HepG2 (cell line): Measurements from ENCODE around the gene SSR2. TPM values are rescaled to one million over a fixed set of nuclear protein-coding genes. Genes with fewer than 3 reads are reported as not detected.

ENCODE experiments used
- ATAD3A ChIP-seq: sonication (generic); formaldehyde crosslinking; IDR thresholded peaks from 2 replicates; pipeline ENCODE4 v1.4.0; 2020; ENCODE audit warnings: missing genetic modification reagents
- BHLHE40 ChIP-seq: IDR thresholded peaks from 2 replicates; pipeline ENCODE4 v1.6.1; 2011; ENCODE audit warnings: low read length, improper control_type of control experiment
- CBX5 ChIP-seq: sonication (generic); formaldehyde crosslinking; IDR thresholded peaks from 2 replicates; pipeline ENCODE4 v1.4.0; 2020; ENCODE audit warnings: missing genetic modification reagents, borderline replicate concordance
- HMG20A ChIP-seq: IDR thresholded peaks from 2 replicates; pipeline ENCODE4 v1.6.1; 2016; ENCODE audit warnings: borderline replicate concordance
- ISX ChIP-seq: sonication (generic); formaldehyde crosslinking; conservative IDR thresholded peaks from 2 replicates; pipeline ENCODE4 v1.5.0; 2020; ENCODE audit warnings: missing genetic modification reagents
- KDM3A ChIP-seq: IDR thresholded peaks from 2 replicates; pipeline ENCODE4 v1.6.1; 2018; ENCODE audit warnings: low read depth, missing compliant biosample characterization
- MIER3 ChIP-seq: IDR thresholded peaks from 2 replicates; pipeline ENCODE4 v1.6.1; 2016; ENCODE audit warnings: missing compliant biosample characterization, borderline replicate concordance
- PHB2 ChIP-seq: fragments of 450-650 bp; IDR thresholded peaks from 2 replicates; pipeline ENCODE4 v1.6.1; 2018; ENCODE audit not compliant: partially characterized antibody
- POLR2A ChIP-seq, 2 experiments: IDR thresholded peaks; 2 replicates each; pipeline ENCODE4 v1.6.1; 2011; ENCODE audit warnings: low read depth in 2 of 2, low read length in 2 of 2, mild to moderate bottlenecking in 1 of 2, moderate library complexity in 1 of 2; ENCODE audit not compliant: insufficient read depth in 1 of 2
- RELA ChIP-seq: sonication (generic); formaldehyde crosslinking; IDR thresholded peaks from 2 replicates; pipeline ENCODE4 v1.4.0; 2020; ENCODE audit warnings: missing genetic modification reagents
- RFX1 ChIP-seq: fragments of 450-650 bp; IDR thresholded peaks from 2 replicates; pipeline ENCODE4 v1.6.1; 2017
- RFXANK ChIP-seq: IDR thresholded peaks from 2 replicates; pipeline ENCODE4 v1.6.1; 2016
- SMAD9 ChIP-seq: sonication (generic); formaldehyde crosslinking; IDR thresholded peaks from 2 replicates; pipeline ENCODE4 v1.5.1; 2020; ENCODE audit warnings: mild to moderate bottlenecking, missing genetic modification reagents
- SOX5 ChIP-seq: IDR thresholded peaks from 2 replicates; pipeline ENCODE4 v1.6.1; 2016; ENCODE audit warnings: borderline replicate concordance
- SRSF1 ChIP-seq: fragments of 200-400 bp; formaldehyde crosslinking; optimal IDR thresholded peaks from 2 replicates; pipeline ENCODE3; 2017; ENCODE audit warnings: mild to moderate bottlenecking, low read depth, low read length, moderate library complexity
- ZNF124 ChIP-seq: sonication (generic); formaldehyde crosslinking; IDR thresholded peaks from 2 replicates; pipeline ENCODE4 v1.4.0; 2020; ENCODE audit warnings: missing genetic modification reagents
- ZNF263 ChIP-seq: sonication (generic); formaldehyde crosslinking; IDR thresholded peaks from 2 replicates; pipeline ENCODE4 v1.4.0; 2020; ENCODE audit warnings: missing genetic modification reagents
- ZNF335 ChIP-seq: sonication (generic); formaldehyde crosslinking; IDR thresholded peaks from 2 replicates; pipeline ENCODE4 v1.4.0; 2020; ENCODE audit warnings: missing genetic modification reagents
- ZNF572 ChIP-seq: sonication (generic); formaldehyde crosslinking; IDR thresholded peaks from 2 replicates; pipeline ENCODE4 v1.5.1; 2020; ENCODE audit warnings: mild to moderate bottlenecking, missing genetic modification reagents
- ZNF589 ChIP-seq: sonication (generic); formaldehyde crosslinking; conservative IDR thresholded peaks from 2 replicates; pipeline ENCODE4 v1.8.0; 2022; ENCODE audit warnings: mild to moderate bottlenecking, moderate library complexity, missing genetic modification reagents
- ZNF720 ChIP-seq: sonication (generic); formaldehyde crosslinking; IDR thresholded peaks from 2 replicates; pipeline ENCODE4 v1.4.0; 2020; ENCODE audit warnings: missing genetic modification reagents
- ZNF879 ChIP-seq: sonication (generic); formaldehyde crosslinking; IDR thresholded peaks from 2 replicates; pipeline ENCODE4 v1.8.1; 2023; ENCODE audit warnings: missing genetic modification reagents
- ZSCAN29 ChIP-seq: sonication (generic); formaldehyde crosslinking; conservative IDR thresholded peaks from 2 replicates; pipeline ENCODE4 v1.4.0; 2020; ENCODE audit warnings: mild to moderate bottlenecking, missing genetic modification reagents
- ZSCAN31 ChIP-seq: sonication (generic); formaldehyde crosslinking; IDR thresholded peaks from 2 replicates; pipeline ENCODE4 v1.5.0; 2020; ENCODE audit warnings: low read depth, mild to moderate bottlenecking, missing genetic modification reagents
- polyA plus RNA-seq, 8 experiments: library from polyadenylated mRNA; depleted of rRNA in 3 of 8; stranded (reverse) in 7 of 8; unstranded in 1 of 8; fragments of >200 nt; fragmentation: Illumina TruSeq in 4 of 8; extraction: Trizol in 4 of 8; gene quantifications; 2 replicates each; pipeline versions ENCODE4 v1.2.1 to v1.2.3, GENCODE V29; 2011 to 2016; ENCODE audit warnings: low read depth in 4 of 8, missing spikeins in 1 of 8, mixed read lengths in 1 of 8; ENCODE audit not compliant: insufficient read depth in 1 of 8
- total RNA-seq, 5 experiments: library from RNA; depleted of rRNA; stranded (reverse); fragments of >200 nt; fragmentation: Illumina TruSeq; extraction: Trizol; gene quantifications; 2 replicates each; pipeline ENCODE4 v1.2.3, GENCODE V29; 2016; ENCODE audit warnings: low read depth in 1 of 5
- TF ChIP-seq, protein P1 (sequence below): sonication (generic); formaldehyde crosslinking; IDR thresholded peaks from 2 replicates; pipeline ENCODE4 v1.5.1; 2020; ENCODE audit warnings: mild to moderate bottlenecking, missing genetic modification reagents, borderline replicate concordance
- TF ChIP-seq, protein P2 (sequence below): sonication (generic); formaldehyde crosslinking; IDR thresholded peaks from 2 replicates; pipeline ENCODE4 v1.5.1; 2020; ENCODE audit warnings: missing genetic modification reagents, mild to moderate bottlenecking, borderline replicate concordance
- TF ChIP-seq, protein P3 (sequence below): sonication (generic); formaldehyde crosslinking; IDR thresholded peaks from 2 replicates; pipeline ENCODE4 v1.4.0; 2020; ENCODE audit warnings: mild to moderate bottlenecking, missing genetic modification reagents, borderline replicate concordance

Gene SSR2
- total and polyA plus RNA-seq, 2 of the 13 experiments (the other 11 are each of a cell fraction or from before 2014, with no cell fraction given): 284 to 461 TPM

DNA sequence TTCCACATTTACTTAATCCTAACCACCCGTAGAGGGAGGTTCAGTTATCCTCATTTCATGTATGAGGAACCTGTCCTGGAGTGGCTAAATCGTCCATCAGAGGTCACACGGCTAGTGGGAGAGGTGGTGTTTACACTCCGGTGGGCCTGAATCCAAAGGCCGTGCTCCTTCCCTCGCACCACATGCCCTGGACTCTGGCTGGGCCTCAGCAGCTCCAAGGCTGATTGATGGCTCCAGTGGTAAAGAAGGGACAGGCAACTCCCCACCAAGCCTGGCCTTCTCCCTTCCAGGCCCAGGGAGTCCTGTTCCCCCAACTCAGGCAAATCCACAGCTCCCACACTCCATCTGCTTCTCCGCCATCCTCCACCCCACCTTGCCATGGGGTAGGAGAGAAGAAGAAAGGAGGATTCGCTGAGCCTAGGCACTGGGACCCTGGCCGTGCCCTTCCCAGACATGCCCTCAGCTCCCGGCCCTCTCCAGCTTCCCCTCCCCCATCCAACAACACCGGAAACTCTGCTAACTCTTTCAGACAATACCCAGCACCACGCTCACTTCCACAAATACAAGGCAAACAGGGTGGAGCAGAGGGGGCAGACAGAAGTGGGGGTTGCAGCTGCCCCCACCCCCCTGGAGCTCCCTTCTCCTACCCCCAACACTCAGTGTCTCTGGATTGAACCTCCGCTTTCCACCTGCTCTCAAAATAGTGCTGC is 53.3 kb downstream of the SSR2 start (continued):
- TF ChIP-seq, protein P1, sequence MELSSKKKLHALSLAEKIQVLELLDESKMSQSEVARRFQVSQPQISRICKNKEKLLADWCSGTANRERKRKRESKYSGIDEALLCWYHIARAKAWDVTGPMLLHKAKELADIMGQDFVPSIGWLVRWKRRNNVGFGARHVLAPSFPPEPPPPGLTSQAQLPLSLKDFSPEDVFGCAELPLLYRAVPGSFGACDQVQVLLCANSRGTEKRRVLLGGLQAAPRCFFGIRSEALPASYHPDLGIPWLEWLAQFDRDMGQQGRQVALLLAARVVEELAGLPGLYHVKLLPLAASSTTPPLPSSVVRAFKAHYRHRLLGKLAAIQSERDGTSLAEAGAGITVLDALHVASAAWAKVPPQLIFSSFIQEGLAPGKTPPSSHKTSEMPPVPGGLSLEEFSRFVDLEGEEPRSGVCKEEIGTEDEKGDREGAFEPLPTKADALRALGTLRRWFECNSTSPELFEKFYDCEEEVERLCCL (CRISPR knock-in tag): no peak
- TF ChIP-seq, protein P2, sequence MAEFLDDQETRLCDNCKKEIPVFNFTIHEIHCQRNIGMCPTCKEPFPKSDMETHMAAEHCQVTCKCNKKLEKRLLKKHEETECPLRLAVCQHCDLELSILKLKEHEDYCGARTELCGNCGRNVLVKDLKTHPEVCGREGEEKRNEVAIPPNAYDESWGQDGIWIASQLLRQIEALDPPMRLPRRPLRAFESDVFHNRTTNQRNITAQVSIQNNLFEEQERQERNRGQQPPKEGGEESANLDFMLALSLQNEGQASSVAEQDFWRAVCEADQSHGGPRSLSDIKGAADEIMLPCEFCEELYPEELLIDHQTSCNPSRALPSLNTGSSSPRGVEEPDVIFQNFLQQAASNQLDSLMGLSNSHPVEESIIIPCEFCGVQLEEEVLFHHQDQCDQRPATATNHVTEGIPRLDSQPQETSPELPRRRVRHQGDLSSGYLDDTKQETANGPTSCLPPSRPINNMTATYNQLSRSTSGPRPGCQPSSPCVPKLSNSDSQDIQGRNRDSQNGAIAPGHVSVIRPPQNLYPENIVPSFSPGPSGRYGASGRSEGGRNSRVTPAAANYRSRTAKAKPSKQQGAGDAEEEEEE: no peak
- TF ChIP-seq ZNF263 (CRISPR knock-in tag): peak; percentile 84
- 0 out of 2 replicates have a peak, but pooled peaks have one; percentile 73 for TF ChIP-seq ZNF124 (CRISPR knock-in tag)
- no peak for TF ChIP-seq HMG20A (CRISPR knock-in tag)
- TF ChIP-seq ZNF720 (CRISPR knock-in tag): no peak
- no peak for TF ChIP-seq RFXANK (CRISPR knock-in tag)
- no peak for TF ChIP-seq ZNF879
- peak; percentile 79; the same call in 1 of the 2 replicates for TF ChIP-seq ZNF572 (CRISPR knock-in tag)
- TF ChIP-seq RFX1: no peak
- no peak for TF ChIP-seq ATAD3A (CRISPR knock-in tag)
- TF ChIP-seq PHB2: no peak
- TF ChIP-seq KDM3A: no peak
- TF ChIP-seq SRSF1: no peak
- TF ChIP-seq ZNF589 (CRISPR knock-in tag): no peak
- no peak for TF ChIP-seq RELA (CRISPR knock-in tag)
- peak; percentile 88; the same call in 1 of the 2 replicates for TF ChIP-seq MIER3 (CRISPR knock-in tag)
- TF ChIP-seq ZSCAN29 (CRISPR knock-in tag): no peak
- peak; percentile 27; the same call in 1 of the 2 replicates for TF ChIP-seq CBX5
- TF ChIP-seq SOX5 (CRISPR knock-in tag): no peak
- TF ChIP-seq BHLHE40: no peak
- TF ChIP-seq POLR2A (IDR thresholded peaks at IDR 0.05; ENCODE audit: insufficient read depth in 1 of 2, low read depth in 2 of 2, low read length in 2 of 2): no peak
- no peak for TF ChIP-seq SMAD9 (CRISPR knock-in tag)
- TF ChIP-seq ZNF335 (CRISPR knock-in tag): no peak
- TF ChIP-seq, protein P3, sequence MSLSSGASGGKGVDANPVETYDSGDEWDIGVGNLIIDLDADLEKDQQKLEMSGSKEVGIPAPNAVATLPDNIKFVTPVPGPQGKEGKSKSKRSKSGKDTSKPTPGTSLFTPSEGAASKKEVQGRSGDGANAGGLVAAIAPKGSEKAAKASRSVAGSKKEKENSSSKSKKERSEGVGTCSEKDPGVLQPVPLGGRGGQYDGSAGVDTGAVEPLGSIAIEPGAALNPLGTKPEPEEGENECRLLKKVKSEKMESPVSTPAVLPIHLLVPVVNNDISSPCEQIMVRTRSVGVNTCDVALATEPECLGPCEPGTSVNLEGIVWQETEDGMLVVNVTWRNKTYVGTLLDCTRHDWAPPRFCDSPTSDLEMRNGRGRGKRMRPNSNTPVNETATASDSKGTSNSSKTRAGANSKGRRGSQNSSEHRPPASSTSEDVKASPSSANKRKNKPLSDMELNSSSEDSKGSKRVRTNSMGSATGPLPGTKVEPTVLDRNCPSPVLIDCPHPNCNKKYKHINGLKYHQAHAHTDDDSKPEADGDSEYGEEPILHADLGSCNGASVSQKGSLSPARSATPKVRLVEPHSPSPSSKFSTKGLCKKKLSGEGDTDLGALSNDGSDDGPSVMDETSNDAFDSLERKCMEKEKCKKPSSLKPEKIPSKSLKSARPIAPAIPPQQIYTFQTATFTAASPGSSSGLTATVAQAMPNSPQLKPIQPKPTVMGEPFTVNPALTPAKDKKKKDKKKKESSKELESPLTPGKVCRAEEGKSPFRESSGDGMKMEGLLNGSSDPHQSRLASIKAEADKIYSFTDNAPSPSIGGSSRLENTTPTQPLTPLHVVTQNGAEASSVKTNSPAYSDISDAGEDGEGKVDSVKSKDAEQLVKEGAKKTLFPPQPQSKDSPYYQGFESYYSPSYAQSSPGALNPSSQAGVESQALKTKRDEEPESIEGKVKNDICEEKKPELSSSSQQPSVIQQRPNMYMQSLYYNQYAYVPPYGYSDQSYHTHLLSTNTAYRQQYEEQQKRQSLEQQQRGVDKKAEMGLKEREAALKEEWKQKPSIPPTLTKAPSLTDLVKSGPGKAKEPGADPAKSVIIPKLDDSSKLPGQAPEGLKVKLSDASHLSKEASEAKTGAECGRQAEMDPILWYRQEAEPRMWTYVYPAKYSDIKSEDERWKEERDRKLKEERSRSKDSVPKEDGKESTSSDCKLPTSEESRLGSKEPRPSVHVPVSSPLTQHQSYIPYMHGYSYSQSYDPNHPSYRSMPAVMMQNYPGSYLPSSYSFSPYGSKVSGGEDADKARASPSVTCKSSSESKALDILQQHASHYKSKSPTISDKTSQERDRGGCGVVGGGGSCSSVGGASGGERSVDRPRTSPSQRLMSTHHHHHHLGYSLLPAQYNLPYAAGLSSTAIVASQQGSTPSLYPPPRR (CRISPR knock-in tag): peak; percentile 64
- peak; percentile 81 for TF ChIP-seq ZSCAN31 (CRISPR knock-in tag)
- no peak for TF ChIP-seq ISX (CRISPR knock-in tag)
